Measurements from ENCODE around the gene YAF2. TPM values are rescaled to one million over a fixed set of nuclear protein-coding genes. Genes with fewer than 3 reads are reported as not detected.

The YAF2 gene, protein sequence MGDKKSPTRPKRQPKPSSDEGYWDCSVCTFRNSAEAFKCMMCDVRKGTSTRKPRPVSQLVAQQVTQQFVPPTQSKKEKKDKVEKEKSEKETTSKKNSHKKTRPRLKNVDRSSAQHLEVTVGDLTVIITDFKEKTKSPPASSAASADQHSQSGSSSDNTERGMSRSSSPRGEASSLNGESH
- total RNA-seq (40.8 TPM), polyA plus RNA-seq (13.7 TPM)

DNA sequence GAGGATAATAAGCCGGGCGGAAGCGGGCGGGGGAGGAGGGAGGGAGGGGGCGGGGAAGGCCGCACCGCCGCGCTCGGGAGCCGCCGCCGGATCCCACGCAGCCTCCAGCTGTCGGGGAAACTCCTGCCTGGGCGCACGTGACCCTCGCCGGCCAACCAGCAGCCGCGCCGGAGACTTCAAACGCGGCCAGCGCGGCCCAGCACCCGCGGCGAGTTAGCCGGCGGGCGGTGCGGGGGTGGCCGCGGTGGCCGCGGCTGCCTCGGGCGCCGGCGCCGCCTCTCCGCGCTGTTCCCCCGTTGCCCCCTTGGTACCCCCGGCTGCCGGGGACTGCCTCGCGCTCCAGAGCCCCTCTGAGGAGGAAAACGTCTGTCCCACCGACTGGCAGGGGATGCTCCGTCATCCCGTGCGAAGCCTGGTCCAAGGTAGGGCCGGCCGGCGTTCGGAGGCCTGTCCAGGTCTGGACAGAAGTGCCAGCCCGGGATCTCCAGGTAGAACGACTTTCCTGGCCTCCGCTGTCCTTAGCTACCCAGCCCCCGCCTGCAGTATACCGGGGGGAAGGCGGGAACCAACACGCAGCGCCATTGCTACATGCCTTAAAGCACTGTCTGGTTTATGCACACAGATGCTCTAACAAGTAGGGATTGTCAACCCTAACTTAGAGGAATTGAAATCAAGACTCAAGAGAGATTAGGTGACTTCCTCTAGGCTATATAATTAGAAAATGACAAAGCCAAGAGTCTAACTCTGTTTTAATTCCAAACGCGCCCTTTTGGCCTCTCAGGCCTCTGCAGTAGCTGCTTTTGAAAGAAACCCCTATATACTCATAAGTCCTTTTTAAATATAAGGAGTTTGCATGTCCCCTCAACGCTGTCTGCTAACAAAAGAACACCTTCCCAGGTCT, at the start of gene YAF2:
Gene YAF2, minus strand, starts transcription at position 9 of the 901 bp plus-strand sequence. CDS start 68 bp downstream, outside the sequence.
- peak; percentile 31 for DNase-seq (ENCODE audit: extremely low spot score)
- Histone ChIP-seq H3K4me3 (ENCODE audit: low read depth, low read length) (peak within 1 kb of the TSS; percentile 100), H3K4me1 (ENCODE audit: insufficient read depth) (peaks cover 5% of the 10 kb centered on the region), H3K27ac (ENCODE audit: low read depth) (peak within 1 kb of the TSS; percentile 96), H3K36me3 (ENCODE audit: insufficient read depth) (no peaks in the 10 kb centered on the region)
- 3% methylated on average over 69 of the region's 69 CpGs for WGBS

DNA sequence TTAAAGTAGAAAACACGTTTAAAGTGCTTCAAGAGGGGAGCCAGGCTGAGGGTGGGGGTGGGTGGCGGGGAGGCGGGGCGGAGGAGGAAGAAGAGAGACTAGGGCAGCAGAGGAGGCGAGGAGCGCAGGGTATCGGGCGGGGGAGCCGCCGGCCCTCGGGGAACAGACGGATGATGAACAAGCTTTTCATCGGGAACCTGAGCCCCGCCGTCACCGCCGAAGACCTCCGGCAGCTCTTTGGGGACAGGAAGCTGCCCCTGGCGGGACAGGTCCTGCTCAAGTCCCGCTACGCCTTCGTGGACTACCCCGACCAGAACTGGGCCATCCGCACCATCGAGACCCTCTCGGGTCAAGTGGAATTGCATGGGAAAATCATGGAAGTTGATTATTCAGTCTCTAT, 48.7 kb upstream of the YAF2 start:
- Histone ChIP-seq H3K4me3 (ENCODE audit: low read depth, low read length) (no peak overlapping the region), H3K36me3 (ENCODE audit: insufficient read depth) (no peaks in the 10 kb centered on the region), H3K27ac (ENCODE audit: low read depth) (no peak overlapping the region), H3K4me1 (ENCODE audit: insufficient read depth) (no peaks in the 10 kb centered on the region)
- DNase-seq (ENCODE audit: extremely low spot score) = no peak
- WGBS = 94% methylated on average over 26 of the region's 26 CpGs

DNA sequence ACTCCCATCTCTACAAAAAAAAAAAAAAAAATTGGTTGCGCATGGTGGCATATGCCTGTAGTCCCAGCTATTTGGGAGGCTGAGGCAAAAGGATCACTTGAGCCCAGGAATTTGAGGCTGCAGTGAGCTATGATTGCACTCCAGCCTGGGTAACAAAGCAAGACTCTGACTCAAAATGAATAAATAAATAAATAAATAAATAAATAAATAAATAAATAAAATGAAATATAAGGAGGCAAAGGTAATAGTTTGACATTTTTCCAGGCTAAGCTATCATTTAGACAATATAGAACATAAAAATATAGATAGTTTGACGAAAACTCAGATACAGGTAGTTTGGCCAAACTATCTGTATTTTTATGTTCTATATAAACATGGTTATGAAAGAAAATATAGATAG, 47.4 kb upstream of the YAF2 start:
- WGBS = 96% methylated on average over 2 of the region's 2 CpGs
- no peaks in the 10 kb centered on the region for H3K36me3 ChIP-seq (ENCODE audit: insufficient read depth)
- no peak for DNase-seq (ENCODE audit: extremely low spot score)
- H3K27ac ChIP-seq (ENCODE audit: low read depth) = no peak overlapping the region
- no peaks in the 10 kb centered on the region for H3K4me1 ChIP-seq (ENCODE audit: insufficient read depth)
- no peak overlapping the region for H3K4me3 ChIP-seq (ENCODE audit: low read depth, low read length)

DNA sequence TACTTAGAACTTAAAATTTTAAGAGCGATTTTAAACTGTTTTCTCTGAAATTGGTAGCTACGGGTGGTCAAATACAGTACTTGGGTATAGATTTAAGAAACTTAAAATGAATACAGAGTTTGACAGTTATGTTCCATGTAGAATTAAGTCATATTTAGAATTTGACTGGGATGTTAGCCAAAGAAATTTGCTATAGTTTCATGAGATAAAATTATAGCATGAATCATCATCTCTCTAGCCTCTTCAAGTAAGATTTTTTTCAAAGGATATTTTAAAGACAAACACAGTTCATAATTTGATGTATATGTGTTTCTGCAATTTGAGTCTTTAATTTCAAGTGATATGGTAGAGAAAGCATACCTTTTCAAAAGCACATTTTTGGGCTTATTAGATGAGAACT, 46.8 kb upstream of the YAF2 start:
- Histone ChIP-seq H3K27ac (ENCODE audit: low read depth) (no peak overlapping the region), H3K4me1 (ENCODE audit: insufficient read depth) (no peaks in the 10 kb centered on the region), H3K36me3 (ENCODE audit: insufficient read depth) (no peaks in the 10 kb centered on the region), H3K4me3 (ENCODE audit: low read depth, low read length) (no peak overlapping the region)
- WGBS = 71% methylated on average over 2 of the region's 2 CpGs
- DNase-seq (ENCODE audit: extremely low spot score) = no peak

DNA sequence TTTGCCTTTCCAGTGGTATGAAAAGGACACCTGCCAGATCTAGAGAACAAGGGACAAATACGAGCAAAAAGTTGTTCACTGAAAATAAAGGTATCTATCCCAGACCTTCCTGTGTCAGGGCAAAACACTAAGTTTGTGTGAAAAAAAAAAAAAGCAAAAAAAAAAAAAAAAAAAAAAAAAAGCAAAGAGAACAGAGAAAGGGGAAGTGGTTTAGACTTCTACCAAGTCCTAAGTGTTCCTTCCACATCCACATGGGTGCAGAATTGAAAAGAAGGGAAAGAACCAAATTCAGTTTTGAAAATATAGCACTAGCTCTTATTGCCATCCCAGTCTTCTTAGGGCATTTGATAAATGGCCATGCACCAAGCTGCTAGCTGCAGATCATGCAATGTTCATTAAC, 46.1 kb upstream of the YAF2 start:
- H3K4me3 ChIP-seq (ENCODE audit: low read depth, low read length) = no peak overlapping the region
- H3K4me1 ChIP-seq (ENCODE audit: insufficient read depth) = no peaks in the 10 kb centered on the region
- no peak overlapping the region for H3K27ac ChIP-seq (ENCODE audit: low read depth)
- 86% methylated on average over 1 of the region's 1 CpG for whole genome bisulfite sequencing
- H3K36me3 ChIP-seq (ENCODE audit: insufficient read depth) = no peaks in the 10 kb centered on the region
- DNase-seq (ENCODE audit: extremely low spot score) = no peak

DNA sequence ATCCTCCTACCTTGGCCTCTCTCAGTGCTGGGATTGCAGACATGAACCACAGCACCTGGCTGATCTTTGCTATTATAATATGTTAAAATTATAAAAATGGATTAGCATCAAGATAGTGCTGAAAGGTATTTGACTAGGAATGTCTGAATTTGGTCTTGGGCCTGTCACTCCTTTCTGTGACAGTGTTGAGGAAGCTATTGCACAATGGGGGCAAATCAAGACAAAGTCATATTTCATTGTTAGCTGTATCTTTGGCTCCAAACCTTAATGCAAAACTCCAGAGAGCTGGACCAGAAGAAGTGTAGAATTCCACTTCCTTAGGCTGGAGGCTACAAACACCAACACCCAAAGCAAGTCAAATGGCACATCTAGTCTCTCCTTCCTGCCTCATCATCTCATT, 45.7 kb upstream of the YAF2 start:
- Histone ChIP-seq H3K36me3 (ENCODE audit: insufficient read depth) (no peaks in the 10 kb centered on the region), H3K4me1 (ENCODE audit: insufficient read depth) (no peaks in the 10 kb centered on the region), H3K4me3 (ENCODE audit: low read depth, low read length) (no peak overlapping the region), H3K27ac (ENCODE audit: low read depth) (no peak overlapping the region)
- DNase-seq (ENCODE audit: extremely low spot score) = no peak

DNA sequence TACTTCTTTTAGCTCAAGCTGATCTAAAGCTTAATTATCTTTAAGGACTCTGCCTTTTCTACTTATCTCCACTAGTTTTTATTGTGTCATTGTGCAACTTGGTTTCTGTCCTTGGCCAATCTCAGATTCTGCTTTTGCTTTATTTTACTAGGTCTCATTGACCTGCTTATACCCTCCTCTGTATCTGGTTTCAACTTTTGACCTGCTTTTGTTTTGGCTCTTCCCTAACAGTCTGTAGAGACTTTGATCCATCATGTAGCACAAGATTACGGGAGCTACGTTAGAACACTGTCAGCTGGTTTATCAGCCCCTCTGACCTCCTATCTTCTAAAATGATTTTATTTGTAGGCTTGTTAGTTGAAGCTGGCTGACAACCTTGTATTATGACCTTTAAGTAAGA, 44.2 kb upstream of the YAF2 start:
- no peak for DNase-seq (ENCODE audit: extremely low spot score)
- Histone ChIP-seq H3K4me1 (ENCODE audit: insufficient read depth) (no peaks in the 10 kb centered on the region), H3K27ac (ENCODE audit: low read depth) (no peak overlapping the region), H3K36me3 (ENCODE audit: insufficient read depth) (no peaks in the 10 kb centered on the region), H3K4me3 (ENCODE audit: low read depth, low read length) (no peak overlapping the region)
- 64% methylated on average over 2 of the region's 2 CpGs for WGBS

DNA sequence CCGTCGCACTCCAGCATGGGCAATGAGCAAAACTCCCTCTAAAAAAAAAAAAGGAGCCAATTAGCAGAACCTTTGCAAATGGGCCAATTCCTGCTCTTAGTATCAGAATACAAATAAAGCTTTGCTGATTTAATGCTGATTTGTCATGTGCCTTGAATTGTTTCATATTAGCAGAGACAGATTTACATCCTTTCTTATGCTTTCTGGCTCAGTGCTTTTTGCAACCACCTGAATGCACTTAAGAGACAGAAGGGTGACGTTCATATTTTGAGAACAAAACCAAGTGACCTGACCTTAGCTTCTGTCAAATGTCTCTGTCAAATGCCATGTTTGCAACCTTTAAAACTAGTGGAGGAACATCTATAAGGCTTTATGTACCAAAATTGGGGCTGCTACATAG, 43.8 kb upstream of the YAF2 start:
- Histone ChIP-seq H3K36me3 (ENCODE audit: insufficient read depth) (no peaks in the 10 kb centered on the region), H3K27ac (ENCODE audit: low read depth) (no peak overlapping the region), H3K4me3 (ENCODE audit: low read depth, low read length) (no peak overlapping the region), H3K4me1 (ENCODE audit: insufficient read depth) (no peaks in the 10 kb centered on the region)
- no peak for DNase-seq (ENCODE audit: extremely low spot score)
- 71% methylated on average over 3 of the region's 3 CpGs for WGBS

DNA sequence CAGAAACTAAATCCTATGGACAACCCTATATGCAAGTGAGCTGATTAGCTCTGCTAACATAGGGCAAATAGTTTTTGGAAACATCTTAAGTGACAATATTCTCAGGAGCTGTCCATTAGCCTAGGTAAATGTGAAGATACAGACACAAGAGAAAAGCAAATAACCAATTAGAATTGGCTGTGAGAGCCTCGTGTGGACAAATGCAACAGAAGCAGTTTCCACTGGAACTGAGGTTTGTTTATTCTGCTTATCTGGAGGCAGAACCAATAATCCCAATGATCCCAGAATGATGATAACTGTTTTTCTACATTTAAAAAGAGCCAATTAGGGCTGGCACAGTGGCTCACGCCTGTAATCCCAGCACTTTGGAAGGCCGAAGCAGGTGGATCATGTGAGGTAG, 43.2 kb upstream of the YAF2 start:
- H3K4me3 ChIP-seq (ENCODE audit: low read depth, low read length) = no peak overlapping the region
- no peak for DNase-seq (ENCODE audit: extremely low spot score)
- H3K27ac ChIP-seq (ENCODE audit: low read depth) = no peak overlapping the region
- 35% methylated on average over 3 of the region's 3 CpGs for WGBS
- no peaks in the 10 kb centered on the region for H3K4me1 ChIP-seq (ENCODE audit: insufficient read depth)
- H3K36me3 ChIP-seq (ENCODE audit: insufficient read depth) = no peaks in the 10 kb centered on the region

DNA sequence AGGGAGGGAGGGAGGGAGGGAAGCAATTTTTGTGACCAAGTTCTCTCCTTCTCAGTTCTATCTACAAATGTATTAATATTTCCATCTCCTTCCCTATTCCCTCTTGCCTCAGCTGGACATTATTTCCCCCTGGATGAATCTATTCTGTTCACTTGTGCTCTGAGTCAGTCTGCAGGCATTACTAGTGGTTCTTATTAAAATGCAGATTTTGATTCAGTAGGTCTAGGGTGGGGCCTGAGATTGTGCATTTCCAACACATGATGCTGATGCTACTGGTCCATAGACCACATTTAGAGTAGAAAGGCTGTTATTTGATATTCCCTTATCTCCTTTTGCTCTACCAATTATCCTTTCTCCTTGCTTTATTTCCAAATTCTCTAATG, 40.1 kb upstream of the YAF2 start:
- H3K36me3 ChIP-seq (ENCODE audit: insufficient read depth) = no peaks in the 10 kb centered on the region
- H3K27ac ChIP-seq (ENCODE audit: low read depth) = no peak overlapping the region
- H3K4me3 ChIP-seq (ENCODE audit: low read depth, low read length) = no peak overlapping the region
- no peak for DNase-seq (ENCODE audit: extremely low spot score)
- no peaks in the 10 kb centered on the region for H3K4me1 ChIP-seq (ENCODE audit: insufficient read depth)

DNA sequence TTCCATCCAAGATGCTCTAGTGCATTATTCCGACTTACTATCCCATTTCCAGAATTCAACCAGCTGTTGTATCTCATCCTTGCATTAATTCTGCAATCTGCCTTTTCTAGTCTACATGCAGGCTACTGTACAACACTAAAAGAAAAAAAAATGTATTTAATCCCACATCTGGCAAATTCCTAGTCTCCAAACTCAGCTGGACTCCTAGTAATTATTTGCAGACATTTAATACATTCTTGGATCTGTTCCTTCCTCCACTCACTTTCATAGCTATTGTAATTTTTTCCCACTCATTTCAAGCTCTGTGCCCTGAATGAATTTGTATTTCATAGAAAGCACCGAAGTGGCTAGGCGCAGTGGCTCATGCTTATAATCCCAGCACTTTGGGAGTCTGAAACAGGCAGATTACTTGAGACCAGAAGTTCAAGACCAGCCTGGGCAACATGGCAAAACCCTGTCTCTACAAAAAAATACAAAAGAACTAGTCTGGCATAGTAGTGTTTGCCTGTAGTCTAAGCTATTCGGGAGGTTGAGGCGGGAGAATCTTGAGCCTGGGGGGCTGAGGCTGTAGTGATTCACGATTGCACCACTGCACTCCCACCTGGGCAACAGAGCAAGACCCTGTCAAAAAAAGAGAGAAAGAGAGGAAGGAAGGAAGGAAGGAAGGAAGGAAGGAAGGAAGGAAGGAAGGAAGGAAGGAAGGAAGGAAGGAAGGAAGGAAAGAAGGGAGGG, 39.5 kb upstream of the YAF2 start:
- DNase-seq (ENCODE audit: extremely low spot score) = peak; percentile 18
- no peaks in the 10 kb centered on the region for H3K36me3 ChIP-seq (ENCODE audit: insufficient read depth)
- no peak overlapping the region for H3K27ac ChIP-seq (ENCODE audit: low read depth)
- no peaks in the 10 kb centered on the region for H3K4me1 ChIP-seq (ENCODE audit: insufficient read depth)
- 66% methylated on average over 6 of the region's 6 CpGs for WGBS
- no peak overlapping the region for H3K4me3 ChIP-seq (ENCODE audit: low read depth, low read length)

DNA sequence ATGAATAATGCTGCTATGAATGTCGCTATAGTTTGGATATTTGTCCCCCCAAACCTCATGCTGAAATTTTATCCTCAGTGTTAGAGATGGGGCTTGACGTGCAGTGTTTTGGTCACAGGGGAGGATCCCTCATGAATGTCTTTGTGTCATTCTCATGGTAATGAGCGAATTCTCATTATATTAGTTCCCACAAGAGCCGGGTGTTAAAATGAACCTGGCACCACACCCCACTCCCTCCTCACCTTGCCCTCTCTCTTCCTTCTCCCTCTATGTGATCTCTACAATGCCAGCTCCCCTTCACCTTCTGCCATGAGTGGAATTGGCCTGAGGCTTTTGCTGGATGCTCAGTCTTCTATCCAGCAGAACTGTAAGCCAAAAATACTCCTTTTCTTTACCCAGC, 37.5 kb upstream of the YAF2 start:
- DNase-seq (ENCODE audit: extremely low spot score) = no peak
- no peaks in the 10 kb centered on the region for H3K4me1 ChIP-seq (ENCODE audit: insufficient read depth)
- 94% methylated on average over 4 of the region's 4 CpGs for WGBS
- H3K4me3 ChIP-seq (ENCODE audit: low read depth, low read length) = no peak overlapping the region
- H3K36me3 ChIP-seq (ENCODE audit: insufficient read depth) = no peaks in the 10 kb centered on the region
- no peak overlapping the region for H3K27ac ChIP-seq (ENCODE audit: low read depth)

DNA sequence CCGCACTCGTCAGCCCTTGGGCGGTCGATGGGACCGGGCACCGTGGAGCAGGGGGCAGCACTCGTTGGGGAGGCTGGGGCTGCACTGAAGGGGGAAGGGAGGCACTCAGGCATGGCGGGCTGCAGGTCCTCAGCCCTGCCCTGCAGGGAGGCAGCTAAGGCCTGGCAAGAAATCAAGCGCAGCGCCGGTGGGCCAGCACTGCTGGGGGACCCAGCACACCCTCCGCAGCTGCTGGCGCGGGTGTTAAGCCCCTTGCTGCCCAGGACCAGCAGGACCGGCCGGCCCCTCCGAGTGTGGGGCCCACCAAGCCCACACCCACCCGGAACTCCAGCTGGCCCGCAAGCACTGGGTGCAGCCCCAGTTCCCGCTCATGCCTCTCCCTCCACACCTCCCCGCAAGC, 35.7 kb upstream of the YAF2 start:
- Histone ChIP-seq H3K36me3 (ENCODE audit: insufficient read depth) (no peaks in the 10 kb centered on the region), H3K27ac (ENCODE audit: low read depth) (no peak overlapping the region), H3K4me3 (ENCODE audit: low read depth, low read length) (no peak overlapping the region), H3K4me1 (ENCODE audit: insufficient read depth) (no peaks in the 10 kb centered on the region)
- WGBS = 98% methylated on average over 21 of the region's 21 CpGs
- DNase-seq (ENCODE audit: extremely low spot score) = no peak

DNA sequence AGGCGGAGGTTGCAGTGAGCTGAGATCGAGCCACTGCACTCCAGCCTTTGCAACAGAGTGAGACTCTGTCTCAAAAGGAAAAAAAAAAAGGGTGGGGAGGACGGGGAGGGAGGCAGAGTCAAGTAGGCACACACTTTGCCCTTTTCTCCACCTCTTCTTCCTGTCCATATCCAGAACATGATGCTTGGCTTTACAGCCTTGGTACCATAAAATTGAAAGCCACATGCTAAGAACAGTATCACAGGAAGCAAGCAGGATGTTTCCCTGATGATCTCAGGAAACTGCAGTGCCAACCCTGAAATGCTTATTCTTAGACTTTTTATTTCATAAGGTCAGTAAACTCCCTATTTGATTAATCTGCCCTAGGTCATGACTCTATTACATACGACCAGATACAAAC, 32.5 kb upstream of the YAF2 start:
- whole genome bisulfite sequencing = 55% methylated on average over 4 of the region's 4 CpGs
- Histone ChIP-seq H3K4me3 (ENCODE audit: low read depth, low read length) (no peak overlapping the region), H3K4me1 (ENCODE audit: insufficient read depth) (no peaks in the 10 kb centered on the region), H3K36me3 (ENCODE audit: insufficient read depth) (no peaks in the 10 kb centered on the region), H3K27ac (ENCODE audit: low read depth) (no peak overlapping the region)
- DNase-seq (ENCODE audit: extremely low spot score) = no peak

Measured in urinary bladder (tissue), 4 donors.